GM23248 (cell line): ENCODE data around the gene LMO7. TPM values are rescaled to one million over a fixed set of nuclear protein-coding genes. Genes with fewer than 3 reads are reported as not detected.

ENCODE experiments used
- DNase-seq: peaks from one replicate; pipeline ENCODE4 v3.0.0-alpha.2; 2015
- H2AFZ ChIP-seq: fragments of 200-600 bp; sonication (generic); 2 replicates; pipeline ENCODE4 v1.6.1; 2016; ENCODE audit warnings: antibody characterized with exemption
- H3F3A ChIP-seq: fragments of 200-600 bp; sonication (generic); 2 replicates; pipeline ENCODE4 v1.6.1; 2016; ENCODE audit warnings: mild to moderate bottlenecking, antibody characterized with exemption, mixed run types; ENCODE audit not compliant: insufficient read depth
- H3K27ac ChIP-seq: fragments of 200-600 bp; sonication (generic); 2 replicates; pipeline ENCODE4 v1.5.1; 2016; ENCODE audit warnings: mild to moderate bottlenecking
- H3K27me3 ChIP-seq: fragments of 200-600 bp; sonication (generic); replicated peaks from 2 replicates; pipeline ENCODE4 v1.6.1; 2016; ENCODE audit warnings: mild to moderate bottlenecking; ENCODE audit not compliant: insufficient read depth
- H3K36me3 ChIP-seq: fragments of 200-600 bp; sonication (generic); 2 replicates; pipeline ENCODE4 v1.6.1; 2016; ENCODE audit warnings: low read depth, mild to moderate bottlenecking
- H3K4me1 ChIP-seq: fragments of 200-600 bp; sonication (generic); 2 replicates; pipeline ENCODE4 v1.6.1; 2016; ENCODE audit warnings: mild to moderate bottlenecking; ENCODE audit not compliant: insufficient read depth
- H3K4me2 ChIP-seq: fragments of 200-600 bp; sonication (generic); one replicate; pipeline ENCODE4 v1.6.1; 2016; ENCODE audit warnings: mild to moderate bottlenecking; ENCODE audit not compliant: unreplicated experiment
- H3K4me3 ChIP-seq: fragments of 200-600 bp; sonication (generic); 2 replicates; pipeline ENCODE4 v1.5.1; 2016; ENCODE audit warnings: mild to moderate bottlenecking
- H3K79me2 ChIP-seq: fragments of 200-600 bp; sonication (generic); 2 replicates; pipeline ENCODE4 v1.6.1; 2016; ENCODE audit warnings: mild to moderate bottlenecking; ENCODE audit not compliant: insufficient read depth
- H3K9ac ChIP-seq: fragments of 200-600 bp; sonication (generic); 2 replicates; pipeline ENCODE4 v1.6.1; 2016; ENCODE audit warnings: mild to moderate bottlenecking
- H3K9me2 ChIP-seq: fragments of 200-600 bp; sonication (generic); 2 replicates; pipeline ENCODE4 v1.6.1; 2016; ENCODE audit warnings: mixed run types, mild to moderate bottlenecking, moderate library complexity; ENCODE audit not compliant: insufficient read depth
- H3K9me3 ChIP-seq: fragments of 200-600 bp; sonication (generic); one replicate; pipeline ENCODE4 v1.6.1; 2017; ENCODE audit warnings: low read depth
- H4K20me1 ChIP-seq: fragments of 200-600 bp; sonication (generic); 2 replicates; pipeline ENCODE4 v1.6.0; 2016; ENCODE audit not compliant: insufficient read depth
- EZH2 ChIP-seq: fragments of 200-600 bp; sonication (generic); IDR thresholded peaks from 2 replicates; pipeline ENCODE4 v1.6.1; 2018; ENCODE audit warnings: antibody characterized with exemption, mild to moderate bottlenecking; ENCODE audit not compliant: insufficient read depth, poor library complexity, severe bottlenecking
- EZH2phosphoT487 ChIP-seq: fragments of 200-600 bp; sonication (generic); IDR thresholded peaks from 2 replicates; pipeline ENCODE4 v1.6.1; 2018; ENCODE audit warnings: antibody characterized with exemption, moderate library complexity, mild to moderate bottlenecking, low read depth; ENCODE audit not compliant: insufficient read depth
- WGBS, 2 experiments: methylation state at CpG; one replicate each; pipeline ENCODE4 v1.1.6; 2015 to 2017; ENCODE audit warnings: low lambda C conversion rate in 2 of 2, low coverage in 1 of 2; ENCODE audit errors: missing lambda C conversion rate in 2 of 2; 5-methylcytosine and 5-hydroxymethylcytosine counted together
- in situ Hi-C: fragments of 300-500 bp; cut with MboI; formaldehyde crosslinking; loops from 2 replicates; pipeline ENCODE4 v1.15.0; 2020
- polyA plus RNA-seq: library from polyadenylated mRNA; unstranded; fragments of >200 nt; fragmentation: Nextera tagmentation; extraction: Ambion mirVana; gene quantifications from 2 replicates; pipeline ENCODE4 v1.2.1, GENCODE V29; 2016
- total RNA-seq: library from RNA; depleted of rRNA; stranded (reverse); fragments of >200 nt; shearing (Covaris generic); gene quantifications from 2 replicates; pipeline ENCODE4 v1.2.3, GENCODE V29; 2014

LMO7 gene
- total and polyA plus RNA-seq, 2 experiments from 2014 or later: 288 to 318 TPM

DNA sequence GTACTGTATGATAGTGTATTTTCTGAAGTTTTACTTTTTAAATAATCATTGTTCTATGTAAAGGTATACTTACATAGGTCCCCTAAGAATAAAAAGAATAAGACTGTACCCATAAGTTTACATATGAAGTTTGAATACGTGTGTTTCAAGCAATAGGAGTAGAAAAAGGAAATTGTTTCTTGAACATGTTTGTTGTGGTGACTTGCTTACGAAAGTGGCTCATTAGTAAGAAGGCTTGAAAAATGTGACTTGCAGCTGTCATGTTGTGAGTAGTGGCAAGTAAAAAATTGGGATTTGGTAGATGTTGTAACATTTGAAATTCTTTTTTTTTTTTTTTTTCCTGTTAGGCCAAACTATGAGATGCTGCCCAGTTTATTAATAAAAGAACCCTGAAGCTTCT is 203.3 kb downstream of the LMO7 start:
- WGBS, 2 experiments: 47 to 60% methylated on average over 2 of the region's 2 CpGs
- H3K27me3 ChIP-seq: no peaks in the 10 kb centered on the region
- in situ Hi-C loops: no loop called here
- no peak overlapping the region for H3K9ac ChIP-seq
- H3K9me2 ChIP-seq: no peaks in the 10 kb centered on the region
- H3K27ac ChIP-seq: no peak overlapping the region
- no peak overlapping the region for H3K4me2 ChIP-seq
- H3F3A ChIP-seq: peaks cover 23% of the 10 kb centered on the region
- no peaks in the 10 kb centered on the region for H3K9me3 ChIP-seq
- no peak overlapping the region for H2AFZ ChIP-seq
- H3K4me3 ChIP-seq: no peak overlapping the region
- no peaks in the 10 kb centered on the region for H4K20me1 ChIP-seq
- TF ChIP-seq EZH2 (no peak), EZH2phosphoT487 (no peak)
- H3K4me1 ChIP-seq: no peaks in the 10 kb centered on the region
- no peak for DNase-seq
- peaks cover 44% of the 10 kb centered on the region for H3K79me2 ChIP-seq
- peaks cover 94% of the 10 kb centered on the region for H3K36me3 ChIP-seq

DNA sequence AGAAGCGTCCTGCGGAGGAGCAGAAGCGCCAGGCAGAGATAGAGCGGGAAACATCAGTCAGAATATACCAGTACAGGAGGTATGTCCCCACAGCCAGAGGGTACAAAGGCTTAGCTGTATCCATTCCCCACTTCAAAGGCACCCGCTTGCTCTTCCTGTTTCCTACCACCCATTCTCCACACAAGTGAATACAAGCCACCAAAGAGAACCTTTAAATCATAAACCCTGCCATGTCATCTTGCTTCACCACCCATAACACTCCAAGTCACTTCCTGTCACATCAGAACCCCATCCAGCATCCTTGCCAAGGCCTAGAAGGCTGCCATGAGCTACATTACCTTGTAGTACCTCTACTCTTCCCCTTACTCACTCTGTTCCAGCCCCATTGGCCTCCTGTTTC is 205.8 kb downstream of the LMO7 start:
- Histone ChIP-seq H3K36me3 (peaks cover 92% of the 10 kb centered on the region), H2AFZ (no peak overlapping the region), H3K79me2 (peaks cover 27% of the 10 kb centered on the region), H3K4me1 (no peaks in the 10 kb centered on the region), H3K4me2 (no peak overlapping the region), H3F3A (peaks cover 38% of the 10 kb centered on the region), H3K9me2 (no peaks in the 10 kb centered on the region), H3K27ac (no peak overlapping the region), H3K27me3 (no peaks in the 10 kb centered on the region), H4K20me1 (no peaks in the 10 kb centered on the region), H3K9me3 (no peaks in the 10 kb centered on the region), H3K9ac (no peak overlapping the region), H3K4me3 (no peak overlapping the region)
- in situ Hi-C loops: no loop called here
- 99% methylated on average over 5 of the region's 5 CpGs for WGBS, 2 experiments
- DNase-seq: no peak
- no peak for TF ChIP-seq EZH2
- TF ChIP-seq EZH2phosphoT487: no peak

DNA sequence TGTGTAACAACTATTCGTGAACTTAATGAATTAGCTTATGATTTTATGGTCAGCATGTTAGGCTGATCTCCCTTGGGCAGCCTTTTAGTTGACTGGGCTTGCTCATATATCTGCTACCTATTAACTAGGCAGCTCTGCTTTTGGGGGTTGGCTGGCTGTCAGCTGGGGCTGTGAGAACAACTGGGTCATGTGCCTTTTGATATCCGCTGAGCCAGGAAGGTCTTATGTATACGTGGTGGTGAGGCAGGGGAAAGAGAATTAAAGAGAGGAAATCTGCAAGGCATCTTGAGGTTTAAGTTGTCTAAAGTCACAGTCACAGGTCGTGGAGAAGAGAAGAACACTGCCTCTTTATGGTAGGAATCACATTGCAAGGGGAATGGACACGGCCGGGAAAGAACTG is 206.9 kb downstream of the LMO7 start:
- Histone ChIP-seq H3K9me2 (no peaks in the 10 kb centered on the region), H3K4me2 (no peak overlapping the region), H3K9me3 (no peaks in the 10 kb centered on the region), H4K20me1 (no peaks in the 10 kb centered on the region), H3F3A (peaks cover 44% of the 10 kb centered on the region), H3K27me3 (no peaks in the 10 kb centered on the region), H3K4me3 (no peak overlapping the region), H3K9ac (no peak overlapping the region), H3K36me3 (peaks cover 82% of the 10 kb centered on the region), H3K79me2 (peaks cover 22% of the 10 kb centered on the region), H3K27ac (no peak overlapping the region), H2AFZ (no peak overlapping the region), H3K4me1 (no peaks in the 10 kb centered on the region)
- no peak for TF ChIP-seq EZH2phosphoT487
- TF ChIP-seq EZH2: no peak
- in situ Hi-C loops: no loop called here
- 92 to 95% methylated on average over 6 of the region's 6 CpGs for WGBS, 2 experiments
- no peak for DNase-seq

DNA sequence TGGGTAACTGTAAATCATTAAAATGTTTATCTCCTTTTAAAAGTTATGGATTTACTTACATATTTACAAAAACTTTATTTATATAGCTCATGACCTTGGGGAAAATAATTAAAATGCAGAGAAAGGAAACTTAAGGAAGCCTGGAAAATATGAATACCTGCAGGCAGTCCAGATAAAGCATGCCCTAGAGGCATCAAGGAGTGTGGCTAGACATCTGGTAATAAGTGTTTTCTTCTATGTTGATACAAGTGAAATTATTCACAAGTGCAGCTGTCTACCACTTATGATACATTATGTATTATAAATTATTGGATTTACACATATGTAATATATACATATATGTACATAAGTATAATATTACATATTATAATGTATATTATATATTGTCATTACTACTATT is 207.9 kb downstream of the LMO7 start:
- DNase-seq: no peak
- Histone ChIP-seq H3K27ac (no peak overlapping the region), H2AFZ (no peak overlapping the region), H3K9ac (no peak overlapping the region), H3F3A (peaks cover 53% of the 10 kb centered on the region), H3K79me2 (peaks cover 14% of the 10 kb centered on the region), H3K9me3 (no peaks in the 10 kb centered on the region), H3K4me3 (no peak overlapping the region), H3K4me1 (no peaks in the 10 kb centered on the region), H3K9me2 (no peaks in the 10 kb centered on the region), H4K20me1 (no peaks in the 10 kb centered on the region), H3K27me3 (no peaks in the 10 kb centered on the region), H3K4me2 (no peak overlapping the region), H3K36me3 (peaks cover 84% of the 10 kb centered on the region)
- in situ Hi-C loops: no loop called here
- TF ChIP-seq EZH2phosphoT487 (no peak), EZH2 (no peak)

DNA sequence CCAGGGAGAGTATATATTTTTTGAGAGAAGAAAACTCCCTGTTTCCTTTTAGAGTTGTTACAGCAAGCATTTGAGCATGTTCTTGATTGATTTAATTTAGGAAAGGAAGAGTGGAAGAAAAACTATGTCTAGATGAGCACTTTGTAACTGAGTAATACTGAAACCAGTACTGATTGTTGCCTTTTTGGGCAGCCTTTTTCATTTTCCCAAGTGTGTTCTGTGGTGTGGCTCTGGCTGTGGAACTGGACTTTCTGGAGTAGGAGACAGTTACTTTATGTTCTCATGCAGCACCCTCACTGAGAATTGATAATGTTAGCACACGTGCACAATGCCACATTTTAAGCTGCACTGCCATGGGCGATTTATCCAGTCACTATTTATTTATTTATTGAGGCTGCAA is 211.5 kb downstream of the LMO7 start:
- Histone ChIP-seq H3K4me3 (no peak overlapping the region), H3K4me1 (no peaks in the 10 kb centered on the region), H3K9me3 (no peaks in the 10 kb centered on the region), H3K79me2 (peaks cover 8% of the 10 kb centered on the region), H3K9me2 (no peaks in the 10 kb centered on the region), H3K27ac (no peak overlapping the region), H3K27me3 (no peaks in the 10 kb centered on the region), H2AFZ (no peak overlapping the region), H3F3A (peaks cover 54% of the 10 kb centered on the region), H4K20me1 (0 out of 2 replicates have a peak, but pooled peaks cover 9% of the 10 kb centered on the region), H3K36me3 (peaks cover 84% of the 10 kb centered on the region), H3K9ac (no peak overlapping the region), H3K4me2 (no peak overlapping the region)
- DNase-seq: no peak
- in situ Hi-C loops: no loop called here
- no peak for TF ChIP-seq EZH2
- no peak for TF ChIP-seq EZH2phosphoT487
- 93 to 99% methylated on average over 2 of the region's 2 CpGs for WGBS, 2 experiments
